ENCODE data around the gene RRAGD.

GRCh38 chr6:89438248-89438647, 26.2 kb upstream of the RRAGD start:
- TF ChIP-seq CTCF (IDR thresholded peaks at IDR 0.05; ENCODE audit: insufficient read depth, low read depth, low read length) (no peak), EZH2 (IDR thresholded peaks at IDR 0.05; ENCODE audit: insufficient read depth, low read length) (no peak)

Measured in astrocyte (in vitro differentiated cells and primary cell).